GM12865 (cell line): ENCODE results near the gene EXT2.

ENCODE experiments used
- DNase-seq: peaks from one replicate; pipeline ENCODE4 v3.0.0; 2010; ENCODE audit warnings: low read depth
- H3K4me3 ChIP-seq: 2 replicates; pipeline ENCODE4 v1.5.1; 2011; ENCODE audit warnings: mild to moderate bottlenecking, low read depth, low read length, control low read depth
- TF ChIP-seq, protein P1 (sequence below): IDR thresholded peaks from 2 replicates; pipeline ENCODE4 v1.5.1; 2011; ENCODE audit warnings: low read length, control low read depth, low read depth, inconsistent platforms; ENCODE audit not compliant: insufficient read depth; ENCODE audit errors: missing control alignments

Gene EXT2

DNA sequence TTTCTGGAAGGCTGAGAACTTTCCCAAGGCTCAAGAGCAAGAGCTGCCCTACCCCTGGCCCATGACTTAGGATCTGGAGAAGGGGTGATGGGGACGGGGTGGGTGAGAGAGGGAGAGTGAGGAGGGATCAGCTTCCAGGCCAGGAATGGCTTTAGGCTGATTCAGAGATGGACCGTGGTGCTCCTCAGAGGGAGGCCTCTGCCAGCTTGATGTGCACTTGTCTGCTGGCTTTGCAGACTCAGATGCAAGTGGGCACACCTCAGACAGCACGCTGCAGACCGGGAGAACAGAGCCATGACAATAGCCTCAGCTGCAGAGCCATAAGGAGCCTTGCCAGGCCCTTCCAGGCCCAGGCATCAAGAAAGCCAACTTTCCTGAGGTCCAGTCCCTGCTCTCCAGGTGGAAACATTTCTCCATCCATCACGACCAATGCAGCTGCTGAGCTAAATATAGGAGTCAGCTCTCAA is 173.2 kb downstream of the EXT2 start:
- TF ChIP-seq, protein P1, sequence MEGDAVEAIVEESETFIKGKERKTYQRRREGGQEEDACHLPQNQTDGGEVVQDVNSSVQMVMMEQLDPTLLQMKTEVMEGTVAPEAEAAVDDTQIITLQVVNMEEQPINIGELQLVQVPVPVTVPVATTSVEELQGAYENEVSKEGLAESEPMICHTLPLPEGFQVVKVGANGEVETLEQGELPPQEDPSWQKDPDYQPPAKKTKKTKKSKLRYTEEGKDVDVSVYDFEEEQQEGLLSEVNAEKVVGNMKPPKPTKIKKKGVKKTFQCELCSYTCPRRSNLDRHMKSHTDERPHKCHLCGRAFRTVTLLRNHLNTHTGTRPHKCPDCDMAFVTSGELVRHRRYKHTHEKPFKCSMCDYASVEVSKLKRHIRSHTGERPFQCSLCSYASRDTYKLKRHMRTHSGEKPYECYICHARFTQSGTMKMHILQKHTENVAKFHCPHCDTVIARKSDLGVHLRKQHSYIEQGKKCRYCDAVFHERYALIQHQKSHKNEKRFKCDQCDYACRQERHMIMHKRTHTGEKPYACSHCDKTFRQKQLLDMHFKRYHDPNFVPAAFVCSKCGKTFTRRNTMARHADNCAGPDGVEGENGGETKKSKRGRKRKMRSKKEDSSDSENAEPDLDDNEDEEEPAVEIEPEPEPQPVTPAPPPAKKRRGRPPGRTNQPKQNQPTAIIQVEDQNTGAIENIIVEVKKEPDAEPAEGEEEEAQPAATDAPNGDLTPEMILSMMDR = no peak
- DNase-seq = no peak

DNA sequence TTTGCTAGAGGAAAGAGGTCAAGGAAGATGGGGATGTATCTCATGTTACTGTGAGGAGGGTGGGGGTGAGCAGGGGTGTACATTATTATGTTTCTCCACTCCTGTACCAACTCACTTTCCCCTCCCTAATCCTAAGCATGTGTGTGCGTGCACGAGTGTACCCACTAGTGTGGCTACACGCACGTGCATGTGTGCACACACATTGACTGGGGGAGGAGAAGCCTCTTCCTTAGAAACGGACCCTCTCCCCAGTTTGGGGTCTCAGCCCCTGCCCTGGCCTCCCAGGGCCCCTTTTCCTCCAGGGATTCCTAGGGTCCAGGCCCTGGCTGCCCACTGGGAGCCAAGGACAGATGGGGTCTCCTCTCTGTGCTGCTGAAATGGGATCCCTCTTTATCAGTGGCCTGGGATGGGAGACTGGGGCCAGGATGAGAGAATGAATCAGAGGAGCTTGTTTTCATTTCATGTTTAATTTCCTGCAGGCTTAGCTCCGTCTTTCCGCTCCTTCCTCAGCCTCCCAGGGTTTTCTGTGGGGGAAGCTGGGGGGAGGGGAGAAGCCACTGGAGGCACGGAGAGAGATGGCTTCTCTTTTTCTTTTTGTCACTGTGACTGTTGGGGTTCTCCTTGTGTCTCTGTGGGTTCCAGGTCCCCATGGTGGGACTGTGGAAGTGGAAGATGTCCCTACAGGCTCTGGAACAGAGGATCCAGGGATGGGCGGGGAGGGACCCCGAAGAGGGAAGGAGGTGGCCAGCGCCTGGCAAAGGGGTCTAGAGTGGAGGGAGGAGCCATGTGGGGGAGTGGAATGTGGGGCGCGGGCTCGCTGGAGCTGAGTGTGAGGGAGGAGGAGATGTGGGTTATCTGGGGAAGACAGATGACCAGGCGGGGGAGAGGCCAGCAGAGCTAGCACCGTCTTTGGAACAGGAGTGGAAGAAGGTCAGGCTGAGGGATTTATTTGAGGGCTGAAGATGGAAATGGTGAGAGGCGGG is 174.2 kb downstream of the EXT2 start:
- no peak overlapping the region for H3K4me3 ChIP-seq
- no peak for DNase-seq
- TF ChIP-seq, protein P1 = no peak

More for the DNA sequence above, 173.2 kb downstream of the EXT2 start:
- no peak overlapping the region for H3K4me3 ChIP-seq

DNA sequence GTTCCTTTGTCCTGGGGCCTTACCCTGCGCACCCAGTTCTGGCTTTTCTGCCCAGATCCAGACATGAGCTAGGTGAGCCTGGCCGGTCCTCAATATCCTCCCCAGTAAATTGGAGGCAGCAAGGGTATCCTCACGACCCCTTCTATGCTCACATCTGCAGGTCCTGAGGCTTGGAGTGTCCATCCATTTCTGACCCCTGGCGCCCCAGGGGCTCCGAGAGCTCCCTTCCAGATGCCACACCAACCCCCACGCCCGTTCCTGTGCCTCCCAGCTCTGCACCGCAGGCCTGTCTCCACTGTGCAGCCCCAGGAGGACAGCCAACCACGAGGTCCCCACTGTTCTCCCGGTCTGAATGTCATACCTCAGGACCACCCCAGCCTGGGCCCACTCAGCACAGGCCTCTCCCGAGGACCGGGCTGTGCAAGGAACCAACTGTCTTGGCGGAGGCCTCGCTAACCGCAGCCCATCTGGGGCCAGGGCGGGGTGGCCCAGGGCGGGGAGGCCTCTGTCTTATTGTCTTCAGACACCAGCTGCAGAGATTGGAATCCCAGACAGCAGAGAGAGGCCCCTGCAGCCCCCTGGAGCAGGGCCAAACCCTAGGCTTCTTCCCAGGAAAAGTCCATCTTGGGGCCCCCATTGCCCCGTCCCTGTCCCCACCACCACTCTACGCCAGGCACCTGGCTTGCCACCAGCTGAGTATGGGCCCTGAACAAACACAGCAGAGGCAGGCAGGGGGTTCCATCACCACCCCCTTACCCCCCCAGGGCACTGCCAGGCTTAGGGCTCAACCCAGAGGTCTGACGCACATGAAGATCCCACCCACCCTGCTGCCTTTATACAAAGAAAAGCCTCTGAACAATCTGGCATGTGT is 175.2 kb downstream of the EXT2 start:
- TF ChIP-seq, protein P1 = no peak
- no peak for DNase-seq
- H3K4me3 ChIP-seq = no peak overlapping the region

DNA sequence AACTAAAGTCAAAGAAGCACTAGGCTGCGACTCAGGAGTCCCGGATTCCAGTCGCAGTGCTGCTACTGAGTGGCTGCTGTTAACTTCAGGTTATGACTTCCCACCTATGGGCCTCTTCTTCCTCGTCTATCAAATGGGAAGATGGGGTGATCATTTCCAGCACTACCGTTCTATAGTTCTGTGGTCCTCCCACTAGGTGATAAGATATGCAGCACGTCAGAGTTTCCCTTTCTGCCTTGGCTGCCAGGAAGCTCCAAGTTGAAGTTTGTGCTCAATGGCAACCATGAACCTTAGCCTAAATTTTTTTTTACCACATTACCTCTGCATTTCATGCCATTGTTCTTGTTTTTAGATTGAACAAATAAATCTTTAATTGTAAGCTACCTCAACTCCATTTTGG is 175.8 kb downstream of the EXT2 start:
- TF ChIP-seq, protein P1 = no peak
- no peak for DNase-seq
- H3K4me3 ChIP-seq = no peak overlapping the region

DNA sequence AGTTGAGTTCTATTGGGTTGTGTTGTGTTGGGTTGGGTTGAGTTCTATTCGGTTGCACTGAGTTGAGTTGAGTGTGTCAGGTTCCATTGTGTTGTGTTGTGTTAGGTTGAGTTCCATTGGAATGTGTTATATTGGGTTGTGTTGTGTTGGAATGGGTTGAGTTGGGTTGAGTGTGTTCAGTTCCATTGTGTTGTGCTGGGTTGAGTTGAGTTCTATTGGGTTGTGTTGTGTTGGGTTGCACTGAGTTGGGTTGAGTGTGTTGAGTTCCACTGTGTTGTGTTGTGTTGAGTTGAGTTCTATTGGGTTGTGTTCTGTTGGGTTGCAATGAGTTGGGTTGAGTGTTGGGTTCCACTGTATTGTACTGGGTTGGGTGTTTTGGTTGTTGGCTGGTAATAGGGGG is 178.9 kb downstream of the EXT2 start:
- DNase-seq = no peak
- H3K4me3 ChIP-seq = no peak overlapping the region
- TF ChIP-seq, protein P1 = no peak

DNA sequence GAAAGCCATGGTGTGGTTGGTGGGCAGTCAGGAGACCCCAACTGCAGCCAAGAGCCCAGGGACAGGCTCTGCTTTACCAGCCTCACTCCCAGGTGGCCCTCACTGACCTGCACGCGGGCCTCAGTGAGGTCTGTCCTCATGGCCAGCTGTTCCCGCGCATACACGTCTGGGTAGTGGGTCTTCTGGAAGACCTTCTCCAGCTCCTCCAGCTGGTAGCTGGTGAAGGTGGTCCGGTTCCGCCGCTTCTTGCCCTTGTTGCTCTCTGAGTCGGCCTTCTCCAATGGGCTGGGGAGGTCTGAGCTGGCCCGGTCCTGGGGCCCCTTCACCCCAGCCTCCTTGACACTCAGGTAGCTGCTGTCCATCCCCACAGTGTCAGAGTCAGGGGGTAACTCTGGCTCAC is 179.8 kb downstream of the EXT2 start:
- H3K4me3 ChIP-seq = no peak overlapping the region
- TF ChIP-seq, protein P1 = no peak
- no peak for DNase-seq
